HL-60 (cell line): ENCODE measurements around the gene MTTP.

Experiments
- DNase-seq, 2 experiments: peaks; one replicate each; pipeline ENCODE4 v3.0.0-alpha.2; 2010 to 2020; ENCODE audit warnings: low read depth in 1 of 2, low spot score in 1 of 2
- H3K27ac ChIP-seq: fragments of 250-450 bp; sonication (Bioruptor Pico); replicated peaks from 2 replicates; pipeline ENCODE4 v1.5.1; 2020; ENCODE audit warnings: mild to moderate bottlenecking, moderate library complexity
- H3K27me3 ChIP-seq: fragments of 250-450 bp; sonication (Bioruptor Pico); 2 replicates; pipeline ENCODE4 v1.5.1; 2021; ENCODE audit warnings: mild to moderate bottlenecking, moderate library complexity; ENCODE audit not compliant: insufficient read depth, poor library complexity, severe bottlenecking
- H3K4me3 ChIP-seq: replicated peaks from 2 replicates; pipeline ENCODE4 v1.5.1; 2011; ENCODE audit warnings: mild to moderate bottlenecking, control low read depth, low read length; ENCODE audit not compliant: insufficient read depth
- GABPA ChIP-seq: IDR thresholded peaks from 2 replicates; pipeline ENCODE4 v1.6.1; 2012; ENCODE audit warnings: low read depth
- POLR2AphosphoS5 ChIP-seq: IDR thresholded peaks from 2 replicates; pipeline ENCODE4 v1.6.1; 2012; ENCODE audit warnings: low read depth
- SPI1 ChIP-seq: IDR thresholded peaks from 2 replicates; pipeline ENCODE4 v1.6.1; 2012; ENCODE audit warnings: low read depth, mild to moderate bottlenecking, borderline replicate concordance
- TF ChIP-seq, protein P1 (sequence below): IDR thresholded peaks from one replicate; pipeline ENCODE4 v1.5.1; 2011; ENCODE audit warnings: low read length, control low read depth, inconsistent platforms; ENCODE audit not compliant: insufficient read depth
- TF ChIP-seq, protein P2 (sequence below): IDR thresholded peaks from 2 replicates; pipeline ENCODE4 v1.6.1; 2012; ENCODE audit warnings: low read depth; ENCODE audit not compliant: insufficient replicate concordance

Gene MTTP

DNA sequence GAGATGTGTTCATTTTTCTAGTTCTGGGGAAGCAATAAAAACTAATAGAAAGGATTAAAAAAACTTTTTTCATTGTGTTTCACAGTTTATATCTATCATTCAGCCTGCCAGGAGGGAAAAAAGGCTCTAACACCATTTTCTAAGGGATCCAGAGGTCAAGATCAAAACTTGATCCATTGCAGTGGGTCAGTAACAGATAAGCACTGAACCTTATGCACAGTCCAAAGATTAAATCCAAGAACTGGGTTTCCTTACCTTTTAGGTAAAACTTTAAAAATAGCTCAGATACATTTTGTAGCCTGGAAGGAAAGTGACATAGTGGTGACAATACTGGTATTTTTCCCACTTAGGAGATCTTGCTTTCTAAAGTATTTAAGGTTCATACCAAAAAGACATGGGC is 12.7 kb downstream of the MTTP start:
- H3K4me3 ChIP-seq: no peak overlapping the region

DNA sequence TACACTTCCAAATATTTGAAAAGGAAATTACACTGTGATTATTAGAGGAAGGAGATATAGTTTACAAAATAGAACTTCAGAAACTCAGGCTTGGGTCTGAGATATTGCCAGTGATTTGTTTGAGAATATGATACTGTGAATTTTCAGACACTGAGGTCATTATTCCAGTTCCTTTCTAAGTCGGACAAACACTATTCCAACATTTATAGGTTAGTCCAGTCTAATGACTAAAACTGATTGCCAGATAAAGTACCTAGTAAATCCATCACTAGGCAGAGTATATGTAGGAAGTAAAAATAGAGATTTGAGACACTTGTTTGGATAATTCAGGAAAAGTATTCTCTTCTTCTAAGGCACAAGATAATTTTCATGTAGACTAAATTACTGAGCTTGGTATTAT is 13.2 kb downstream of the MTTP start:
- Histone ChIP-seq H3K27me3 (peaks cover 2% of the 10 kb centered on the region), H3K27ac (no peak overlapping the region), H3K4me3 (no peak overlapping the region)
- TF ChIP-seq SPI1 (no peak), POLR2AphosphoS5 (no peak), GABPA (no peak)
- TF ChIP-seq, protein P1, sequence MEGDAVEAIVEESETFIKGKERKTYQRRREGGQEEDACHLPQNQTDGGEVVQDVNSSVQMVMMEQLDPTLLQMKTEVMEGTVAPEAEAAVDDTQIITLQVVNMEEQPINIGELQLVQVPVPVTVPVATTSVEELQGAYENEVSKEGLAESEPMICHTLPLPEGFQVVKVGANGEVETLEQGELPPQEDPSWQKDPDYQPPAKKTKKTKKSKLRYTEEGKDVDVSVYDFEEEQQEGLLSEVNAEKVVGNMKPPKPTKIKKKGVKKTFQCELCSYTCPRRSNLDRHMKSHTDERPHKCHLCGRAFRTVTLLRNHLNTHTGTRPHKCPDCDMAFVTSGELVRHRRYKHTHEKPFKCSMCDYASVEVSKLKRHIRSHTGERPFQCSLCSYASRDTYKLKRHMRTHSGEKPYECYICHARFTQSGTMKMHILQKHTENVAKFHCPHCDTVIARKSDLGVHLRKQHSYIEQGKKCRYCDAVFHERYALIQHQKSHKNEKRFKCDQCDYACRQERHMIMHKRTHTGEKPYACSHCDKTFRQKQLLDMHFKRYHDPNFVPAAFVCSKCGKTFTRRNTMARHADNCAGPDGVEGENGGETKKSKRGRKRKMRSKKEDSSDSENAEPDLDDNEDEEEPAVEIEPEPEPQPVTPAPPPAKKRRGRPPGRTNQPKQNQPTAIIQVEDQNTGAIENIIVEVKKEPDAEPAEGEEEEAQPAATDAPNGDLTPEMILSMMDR: no peak
- TF ChIP-seq, protein P2, sequence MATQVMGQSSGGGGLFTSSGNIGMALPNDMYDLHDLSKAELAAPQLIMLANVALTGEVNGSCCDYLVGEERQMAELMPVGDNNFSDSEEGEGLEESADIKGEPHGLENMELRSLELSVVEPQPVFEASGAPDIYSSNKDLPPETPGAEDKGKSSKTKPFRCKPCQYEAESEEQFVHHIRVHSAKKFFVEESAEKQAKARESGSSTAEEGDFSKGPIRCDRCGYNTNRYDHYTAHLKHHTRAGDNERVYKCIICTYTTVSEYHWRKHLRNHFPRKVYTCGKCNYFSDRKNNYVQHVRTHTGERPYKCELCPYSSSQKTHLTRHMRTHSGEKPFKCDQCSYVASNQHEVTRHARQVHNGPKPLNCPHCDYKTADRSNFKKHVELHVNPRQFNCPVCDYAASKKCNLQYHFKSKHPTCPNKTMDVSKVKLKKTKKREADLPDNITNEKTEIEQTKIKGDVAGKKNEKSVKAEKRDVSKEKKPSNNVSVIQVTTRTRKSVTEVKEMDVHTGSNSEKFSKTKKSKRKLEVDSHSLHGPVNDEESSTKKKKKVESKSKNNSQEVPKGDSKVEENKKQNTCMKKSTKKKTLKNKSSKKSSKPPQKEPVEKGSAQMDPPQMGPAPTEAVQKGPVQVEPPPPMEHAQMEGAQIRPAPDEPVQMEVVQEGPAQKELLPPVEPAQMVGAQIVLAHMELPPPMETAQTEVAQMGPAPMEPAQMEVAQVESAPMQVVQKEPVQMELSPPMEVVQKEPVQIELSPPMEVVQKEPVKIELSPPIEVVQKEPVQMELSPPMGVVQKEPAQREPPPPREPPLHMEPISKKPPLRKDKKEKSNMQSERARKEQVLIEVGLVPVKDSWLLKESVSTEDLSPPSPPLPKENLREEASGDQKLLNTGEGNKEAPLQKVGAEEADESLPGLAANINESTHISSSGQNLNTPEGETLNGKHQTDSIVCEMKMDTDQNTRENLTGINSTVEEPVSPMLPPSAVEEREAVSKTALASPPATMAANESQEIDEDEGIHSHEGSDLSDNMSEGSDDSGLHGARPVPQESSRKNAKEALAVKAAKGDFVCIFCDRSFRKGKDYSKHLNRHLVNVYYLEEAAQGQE: no peak
- DNase-seq: no peak

More for the DNA sequence above, 12.7 kb downstream of the MTTP start:
- Histone ChIP-seq H3K27ac (no peak overlapping the region), H3K27me3 (peaks cover 2% of the 10 kb centered on the region)
- no peak for DNase-seq
- TF ChIP-seq, protein P1: no peak
- TF ChIP-seq GABPA (no peak), SPI1 (no peak), POLR2AphosphoS5 (no peak)
- TF ChIP-seq, protein P2: no peak

DNA sequence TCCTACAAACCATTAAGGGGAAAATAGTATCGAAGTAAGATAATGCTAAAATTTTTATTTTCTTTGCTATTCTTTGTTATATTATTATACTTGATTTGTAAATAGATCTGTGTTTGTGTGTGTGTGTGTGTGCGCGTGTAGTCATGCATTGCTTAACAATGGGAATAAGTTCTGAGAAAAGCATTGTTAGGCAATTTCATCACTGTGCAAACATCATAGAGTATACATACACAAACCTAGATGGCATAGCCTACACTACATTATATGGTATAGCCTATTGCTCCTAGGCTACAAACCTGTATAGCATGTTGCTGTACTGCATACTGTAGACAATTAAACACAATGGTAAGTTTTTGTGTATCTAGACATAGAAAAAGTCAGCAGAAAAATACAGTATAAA is 17.1 kb downstream of the MTTP start:
- TF ChIP-seq POLR2AphosphoS5 (no peak), GABPA (no peak), SPI1 (no peak)
- TF ChIP-seq, protein P2: no peak
- TF ChIP-seq, protein P1: no peak
- H3K27me3 ChIP-seq: no peaks in the 10 kb centered on the region
- H3K4me3 ChIP-seq: no peak overlapping the region
- H3K27ac ChIP-seq: no peak overlapping the region
- no peak for DNase-seq
